IPS-18c (cell line): ENCODE measurements around the gene INSIG2.
A peak's percentile ranks its signal among the peaks of the same experiment; 100 is the strongest.

Experiments
- H3K4me3 ChIP-seq: 2 replicates; pipeline ENCODE4 v1.7.0; 2013; ENCODE audit warnings: low read depth, mild to moderate bottlenecking, low read length, moderate library complexity; ENCODE audit not compliant: insufficient read depth
- H3K9me3 ChIP-seq: one replicate; pipeline ENCODE4 v1.6.1; 2013; ENCODE audit warnings: mild to moderate bottlenecking, low read length, moderate library complexity; ENCODE audit not compliant: control insufficient read depth, insufficient read depth

INSIG2 gene

GRCh38 chr2:118088051-118089024 is at the start of gene INSIG2:
INSIG2 (plus strand) TSS chr2:118088471; CDS start chr2:118096557, 8,086 bp downstream.
- Histone ChIP-seq H3K4me3 (peak within 1 kb of the TSS; percentile 92), H3K9me3 (no peaks in the 10 kb centered on the region)

GRCh38 chr2:118040891-118041290 is 47.4 kb upstream of the INSIG2 start:
- no peak overlapping the region for H3K4me3 ChIP-seq
- no peaks in the 10 kb centered on the region for H3K9me3 ChIP-seq

GRCh38 chr2:118044103-118044716 is 44.1 kb upstream of the INSIG2 start:
- Histone ChIP-seq H3K9me3 (no peaks in the 10 kb centered on the region), H3K4me3 (no peak overlapping the region)

- H3K4me3 ChIP-seq: no peak overlapping the region
- no peaks in the 10 kb centered on the region for H3K9me3 ChIP-seq
Observed at GRCh38 chr2:118044854-118045253, 43.4 kb upstream of the INSIG2 start.

- H3K9me3 ChIP-seq: no peaks in the 10 kb centered on the region
- H3K4me3 ChIP-seq: no peak overlapping the region
Observed at GRCh38 chr2:118045286-118045685, 43.0 kb upstream of the INSIG2 start.

- Histone ChIP-seq H3K4me3 (no peak overlapping the region), H3K9me3 (no peaks in the 10 kb centered on the region)
Observed at GRCh38 chr2:118046634-118047210, 41.5 kb upstream of the INSIG2 start.

- Histone ChIP-seq H3K9me3 (no peaks in the 10 kb centered on the region), H3K4me3 (no peak overlapping the region)
Observed at GRCh38 chr2:118047380-118047826, 40.9 kb upstream of the INSIG2 start.

GRCh38 chr2:118048401-118048800 is 39.9 kb upstream of the INSIG2 start:
- H3K4me3 ChIP-seq: no peak overlapping the region
- no peaks in the 10 kb centered on the region for H3K9me3 ChIP-seq

- Histone ChIP-seq H3K9me3 (no peaks in the 10 kb centered on the region), H3K4me3 (no peak overlapping the region)
Observed at GRCh38 chr2:118049140-118049815, 39.0 kb upstream of the INSIG2 start.

GRCh38 chr2:118049816-118050140 is 38.5 kb upstream of the INSIG2 start:
- no peaks in the 10 kb centered on the region for H3K9me3 ChIP-seq
- H3K4me3 ChIP-seq: no peak overlapping the region

- Histone ChIP-seq H3K4me3 (no peak overlapping the region), H3K9me3 (no peaks in the 10 kb centered on the region)
Observed at GRCh38 chr2:118050386-118050785, 37.9 kb upstream of the INSIG2 start.

GRCh38 chr2:118050974-118051373 is 37.3 kb upstream of the INSIG2 start:
- Histone ChIP-seq H3K9me3 (no peaks in the 10 kb centered on the region), H3K4me3 (no peak overlapping the region)

GRCh38 chr2:118051826-118052358 is 36.4 kb upstream of the INSIG2 start:
- Histone ChIP-seq H3K4me3 (no peak overlapping the region), H3K9me3 (no peaks in the 10 kb centered on the region)

- Histone ChIP-seq H3K4me3 (no peak overlapping the region), H3K9me3 (no peaks in the 10 kb centered on the region)
Observed at GRCh38 chr2:118052474-118052873, 35.8 kb upstream of the INSIG2 start.

GRCh38 chr2:118053681-118054080 is 34.6 kb upstream of the INSIG2 start:
- no peak overlapping the region for H3K4me3 ChIP-seq
- no peaks in the 10 kb centered on the region for H3K9me3 ChIP-seq

GRCh38 chr2:118054213-118055008 is 33.9 kb upstream of the INSIG2 start:
- Histone ChIP-seq H3K9me3 (no peaks in the 10 kb centered on the region), H3K4me3 (no peak overlapping the region)
